Measurements from ENCODE around the gene EOLA1. TPM values are rescaled to one million over a fixed set of nuclear protein-coding genes. Genes with fewer than 3 reads are reported as not detected.
"Not testable (repeated sequence)": the region's sequence is repeated elsewhere in the genome, so short reads cannot be mapped to it uniquely, and the experiment has no call there.

The EOLA1 gene
- total and polyA plus RNA-seq, 2 donors (not counting 1 experiment from before 2014, with no cell fraction given): 26.3 to 61.5 TPM

DNA sequence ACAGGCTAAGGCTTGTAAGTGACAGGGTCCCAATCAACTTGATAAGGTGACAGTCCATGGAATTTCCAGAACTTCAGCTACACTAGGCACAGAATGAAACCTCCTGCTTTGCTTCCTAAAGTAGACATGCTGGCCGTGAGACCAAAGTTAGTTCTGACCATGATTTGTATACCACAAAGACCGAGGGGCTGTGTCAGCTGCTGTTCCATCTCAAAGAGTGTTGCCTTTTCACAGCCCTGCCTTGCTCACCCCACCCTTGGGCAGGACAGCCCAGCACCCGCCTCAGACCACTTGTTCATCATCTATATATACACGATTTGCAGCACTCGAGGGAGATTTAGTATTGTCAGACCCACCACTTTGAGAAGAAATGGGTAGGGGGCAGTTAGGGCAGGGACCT lies 41.0 kb upstream of the EOLA1 start:
- intact Hi-C loops (cut with micrococcal nuclease): no loop called here
- H3K27ac Mint-ChIP-seq: no peak overlapping the region
- Histone ChIP-seq H3K36me3 (replicated peaks in 1 of 2; ENCODE audit: control extremely low read depth in 1 of 2, control insufficient read depth in 1 of 2, extremely low read depth in 1 of 2, insufficient read depth in 2 of 2, low read length in 1 of 2) (peaks cover 0 to 77% of the 10 kb centered on the region in 2 experiments), H3K4me1 (ENCODE audit: control insufficient read depth in 2 of 2, insufficient read depth in 2 of 2, low read length in 2 of 2) (peaks cover 7 to 15% of the 10 kb centered on the region in 2 donors), H3K27me3 (replicated peaks in 1 of 4; ENCODE audit: control extremely low read depth in 1 of 4, control insufficient read depth in 3 of 4, insufficient read depth in 4 of 4, low read length in 3 of 4) (no peaks in the 10 kb centered on the region), H3K27ac (ENCODE audit: low read length in 2 of 2) (no peak overlapping the region), H3K9ac (ENCODE audit: low read length) (no peak overlapping the region), H3K4me2 (replicated peaks; ENCODE audit: low read depth, low read length, poor library complexity, severe bottlenecking) (no peak overlapping the region), H3K79me2 (ENCODE audit: control insufficient read depth, insufficient read depth, low read length) (peaks cover 25% of the 10 kb centered on the region), H3K4me3 (ENCODE audit: control extremely low read depth in 1 of 5, extremely low read depth in 1 of 5, insufficient read depth in 1 of 5, low read depth in 2 of 5, low read length in 4 of 5) (no peak overlapping the region), H3K9me3 (ENCODE audit: control extremely low read depth in 1 of 3, control insufficient read depth in 2 of 3, insufficient read depth in 1 of 3, low read length in 2 of 3) (no peaks in the 10 kb centered on the region), H2AFZ (ENCODE audit: insufficient read depth, low read depth, low read length, poor library complexity, severe bottlenecking) (no peak overlapping the region), H4K20me1 (ENCODE audit: control insufficient read depth, insufficient read depth, low read length, poor library complexity, severe bottlenecking) (peaks cover 21% of the 10 kb centered on the region)
- no peak for TF ChIP-seq EZH2 (IDR thresholded peaks at IDR 0.05; ENCODE audit: borderline replicate concordance, insufficient read depth, low read depth, low read length, poor library complexity, severe bottlenecking)
- TF ChIP-seq, protein P1, sequence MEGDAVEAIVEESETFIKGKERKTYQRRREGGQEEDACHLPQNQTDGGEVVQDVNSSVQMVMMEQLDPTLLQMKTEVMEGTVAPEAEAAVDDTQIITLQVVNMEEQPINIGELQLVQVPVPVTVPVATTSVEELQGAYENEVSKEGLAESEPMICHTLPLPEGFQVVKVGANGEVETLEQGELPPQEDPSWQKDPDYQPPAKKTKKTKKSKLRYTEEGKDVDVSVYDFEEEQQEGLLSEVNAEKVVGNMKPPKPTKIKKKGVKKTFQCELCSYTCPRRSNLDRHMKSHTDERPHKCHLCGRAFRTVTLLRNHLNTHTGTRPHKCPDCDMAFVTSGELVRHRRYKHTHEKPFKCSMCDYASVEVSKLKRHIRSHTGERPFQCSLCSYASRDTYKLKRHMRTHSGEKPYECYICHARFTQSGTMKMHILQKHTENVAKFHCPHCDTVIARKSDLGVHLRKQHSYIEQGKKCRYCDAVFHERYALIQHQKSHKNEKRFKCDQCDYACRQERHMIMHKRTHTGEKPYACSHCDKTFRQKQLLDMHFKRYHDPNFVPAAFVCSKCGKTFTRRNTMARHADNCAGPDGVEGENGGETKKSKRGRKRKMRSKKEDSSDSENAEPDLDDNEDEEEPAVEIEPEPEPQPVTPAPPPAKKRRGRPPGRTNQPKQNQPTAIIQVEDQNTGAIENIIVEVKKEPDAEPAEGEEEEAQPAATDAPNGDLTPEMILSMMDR (IDR thresholded peaks at IDR 0.05): no peak
- POLR2A ChIA-PET: no interaction called here
- 83% methylated on average over 1 of the region's 5 CpGs for WGBS (ENCODE audit: insufficient coverage)
- CTCF ChIA-PET: interaction anchor here (1.3 kb wide), 1 partner anchor 40 kb away, joined by 4 read pairs; no protein-coding TSS in a partner anchor
- no peak overlapping the region for H3K4me3 Mint-ChIP-seq
- H3K27me3 Mint-ChIP-seq: no peaks in the 10 kb centered on the region
- H3K9me3 Mint-ChIP-seq (ENCODE audit: insufficient read depth): no peaks in the 10 kb centered on the region
- ATAC-seq (ENCODE audit: low read depth): no peak
- no peak for DNase-seq
- H3K4me1 Mint-ChIP-seq: peaks cover 15% of the 10 kb centered on the region

DNA sequence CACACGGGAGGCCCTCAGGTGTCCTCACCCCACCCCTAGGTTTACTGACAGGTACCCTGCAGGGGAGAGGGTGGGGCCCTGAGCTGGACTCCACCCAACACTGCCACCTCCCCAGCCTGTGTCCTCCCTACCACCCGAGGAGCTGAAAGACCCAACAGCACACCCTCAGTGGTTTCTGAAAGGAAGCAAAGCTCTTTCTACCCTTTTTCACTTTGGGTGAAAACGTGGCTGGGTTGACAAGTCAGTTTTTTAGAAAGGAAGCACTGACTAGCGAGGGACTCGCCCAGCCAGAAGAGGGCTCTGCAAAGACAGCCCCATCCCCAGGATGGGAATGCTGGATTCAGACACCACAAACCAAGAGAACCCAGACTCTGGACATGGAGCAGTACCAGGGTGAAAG lies 37.9 kb upstream of the EOLA1 start:
- WGBS (ENCODE audit: insufficient coverage): no CpG with 5 or more reads among the region's 5 CpGs
- H3K27me3 ChIP-seq (replicated peaks in 1 of 4; ENCODE audit: control extremely low read depth in 1 of 4, control insufficient read depth in 3 of 4, insufficient read depth in 4 of 4, low read length in 3 of 4); DNase-seq; H3K9ac ChIP-seq (ENCODE audit: low read length); POLR2A ChIA-PET; H3K9me3 ChIP-seq (ENCODE audit: control extremely low read depth in 1 of 3, control insufficient read depth in 2 of 3, insufficient read depth in 1 of 3, low read length in 2 of 3); intact Hi-C loops (cut with micrococcal nuclease); ATAC-seq (ENCODE audit: low read depth); H3K27me3 Mint-ChIP-seq; H2AFZ ChIP-seq (ENCODE audit: insufficient read depth, low read depth, low read length, poor library complexity, severe bottlenecking); H3K4me3 Mint-ChIP-seq; H3K4me3 ChIP-seq (ENCODE audit: control extremely low read depth in 1 of 5, extremely low read depth in 1 of 5, insufficient read depth in 1 of 5, low read depth in 2 of 5, low read length in 4 of 5); H3K4me2 ChIP-seq (replicated peaks; ENCODE audit: low read depth, low read length, poor library complexity, severe bottlenecking); H3K9me3 Mint-ChIP-seq (ENCODE audit: insufficient read depth): not testable (repeated sequence)
- CTCF ChIA-PET: interaction anchor here (2.8 kb wide), 1 partner anchor 37 kb away, joined by 20 read pairs; the partner anchor contains the start of gene EOLA1
- H3K4me1 ChIP-seq (ENCODE audit: control insufficient read depth in 2 of 2, insufficient read depth in 2 of 2, low read length in 2 of 2): peaks cover 12 to 24% of the 10 kb centered on the region in 2 donors
- H3K4me1 Mint-ChIP-seq: peaks cover 23% of the 10 kb centered on the region
- H3K27ac Mint-ChIP-seq: peak overlapping the region; percentile 46
- peaks cover 21% of the 10 kb centered on the region for H4K20me1 ChIP-seq (ENCODE audit: control insufficient read depth, insufficient read depth, low read length, poor library complexity, severe bottlenecking)
- peaks cover 0 to 46% of the 10 kb centered on the region in 2 experiments for H3K36me3 ChIP-seq (replicated peaks in 1 of 2; ENCODE audit: control extremely low read depth in 1 of 2, control insufficient read depth in 1 of 2, extremely low read depth in 1 of 2, insufficient read depth in 2 of 2, low read length in 1 of 2)
- peaks cover 20% of the 10 kb centered on the region for H3K79me2 ChIP-seq (ENCODE audit: control insufficient read depth, insufficient read depth, low read length)
- H3K27ac ChIP-seq (ENCODE audit: low read length in 2 of 2): peak overlapping the region; percentile 46 to 75

DNA sequence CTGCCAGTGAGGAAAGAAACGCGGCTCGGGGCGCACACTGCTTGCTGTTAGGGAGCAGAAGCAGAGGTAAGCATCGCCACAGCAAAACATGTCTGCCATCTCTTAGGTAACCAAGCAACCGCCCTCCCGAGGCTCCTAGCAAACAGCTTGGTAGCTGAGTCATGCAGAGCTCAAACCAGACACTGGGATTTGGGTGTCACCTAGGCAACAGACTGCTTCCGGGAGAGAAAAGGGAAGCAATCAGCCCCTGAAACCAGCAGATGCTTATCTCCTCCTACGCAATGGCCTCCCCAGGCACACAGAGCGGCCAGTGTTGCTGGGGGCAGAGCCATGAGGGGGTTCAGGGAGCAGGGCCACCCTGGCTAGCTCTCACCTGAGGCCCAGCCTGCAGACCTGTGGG lies 37.4 kb upstream of the EOLA1 start:
- WGBS (ENCODE audit: insufficient coverage): 20% methylated on average over 1 of the region's 10 CpGs
- peaks cover 23% of the 10 kb centered on the region for H3K4me1 Mint-ChIP-seq
- H3K27me3 ChIP-seq (replicated peaks in 1 of 4; ENCODE audit: control extremely low read depth in 1 of 4, control insufficient read depth in 3 of 4, insufficient read depth in 4 of 4, low read length in 3 of 4); H3K9me3 ChIP-seq (ENCODE audit: control extremely low read depth in 1 of 3, control insufficient read depth in 2 of 3, insufficient read depth in 1 of 3, low read length in 2 of 3); H3K27me3 Mint-ChIP-seq; H2AFZ ChIP-seq (ENCODE audit: insufficient read depth, low read depth, low read length, poor library complexity, severe bottlenecking); intact Hi-C loops (cut with micrococcal nuclease); H3K4me2 ChIP-seq (replicated peaks; ENCODE audit: low read depth, low read length, poor library complexity, severe bottlenecking); H3K9me3 Mint-ChIP-seq (ENCODE audit: insufficient read depth): not testable (repeated sequence)
- peak overlapping the region; percentile 95 to 98 for H3K27ac ChIP-seq (ENCODE audit: low read length in 2 of 2)
- H4K20me1 ChIP-seq (ENCODE audit: control insufficient read depth, insufficient read depth, low read length, poor library complexity, severe bottlenecking): peaks cover 21% of the 10 kb centered on the region
- CTCF ChIA-PET: interaction anchor here (2.8 kb wide), 1 partner anchor 36 kb away, joined by 20 read pairs; the partner anchor contains the start of gene EOLA1
- H3K27ac Mint-ChIP-seq: peak overlapping the region; percentile 96
- H3K79me2 ChIP-seq (ENCODE audit: control insufficient read depth, insufficient read depth, low read length): peaks cover 24% of the 10 kb centered on the region
- H3K4me1 ChIP-seq (ENCODE audit: control insufficient read depth in 2 of 2, insufficient read depth in 2 of 2, low read length in 2 of 2): peaks cover 12 to 24% of the 10 kb centered on the region in 2 donors
- peak overlapping the region; percentile 83 for H3K9ac ChIP-seq (ENCODE audit: low read length)
- peak; percentile 83 for DNase-seq
- H3K4me3 ChIP-seq (ENCODE audit: control extremely low read depth in 1 of 5, extremely low read depth in 1 of 5, insufficient read depth in 1 of 5, low read depth in 2 of 5, low read length in 4 of 5): peak overlapping the region in 2 of 5 experiments; percentile 27 to 81
- peaks cover 0 to 41% of the 10 kb centered on the region in 2 experiments for H3K36me3 ChIP-seq (replicated peaks in 1 of 2; ENCODE audit: control extremely low read depth in 1 of 2, control insufficient read depth in 1 of 2, extremely low read depth in 1 of 2, insufficient read depth in 2 of 2, low read length in 1 of 2)
- ATAC-seq (ENCODE audit: low read depth): peak; percentile 63
- POLR2A ChIA-PET: interaction anchor here (2.3 kb wide), 1 partner anchor 37 kb away, joined by 27 read pairs; the partner anchor contains the start of gene EOLA1
- peak overlapping the region; percentile 95 for H3K4me3 Mint-ChIP-seq
